Esophagus squamous epithelium (tissue), 4 donors: Measurements from ENCODE around the gene TOP2B.

Experiments
- POLR2A ChIP-seq, 4 donors: fragments of 450-650 bp; IDR thresholded peaks; one replicate each; pipeline ENCODE4 v1.6.1; 2017; ENCODE audit warnings: antibody characterized with exemption in 4 of 4, mild to moderate bottlenecking in 4 of 4, moderate library complexity in 3 of 4
- TF ChIP-seq, protein P1 (sequence below), 6 experiments: fragments of 450-650 bp in 4 of 6; fragments of 200-600 bp in 2 of 6; sonication (generic) in 2 of 6; IDR thresholded peaks; one replicate each; pipeline ENCODE4 v1.5.1; 2016 to 2019; ENCODE audit warnings: antibody characterized with exemption in 6 of 6, mild to moderate bottlenecking in 4 of 6, moderate library complexity in 4 of 6

DNA sequence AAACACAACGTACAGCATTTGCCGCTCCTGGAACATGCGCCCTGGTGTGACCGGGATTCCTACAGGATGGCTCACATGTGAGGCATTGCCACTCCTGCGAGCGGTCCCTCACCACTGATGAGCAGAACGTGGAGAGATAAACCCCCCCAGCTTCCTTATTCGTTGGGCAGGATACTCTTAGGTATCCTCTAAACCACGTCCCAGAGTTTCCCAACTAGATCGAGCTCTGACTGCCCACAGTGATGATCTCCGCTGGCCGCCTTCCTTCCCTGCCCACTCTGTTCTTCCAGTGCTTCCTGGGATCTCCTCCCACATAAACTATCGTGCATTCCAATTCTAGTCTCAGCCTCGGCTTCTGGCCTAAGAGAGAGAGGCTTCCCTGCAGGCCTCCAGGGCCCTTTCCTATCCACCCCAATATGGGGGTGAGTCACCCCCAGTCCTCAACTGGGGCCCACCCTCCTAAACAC lies 91.8 kb downstream of the TOP2B start:
- TF ChIP-seq, protein P1, sequence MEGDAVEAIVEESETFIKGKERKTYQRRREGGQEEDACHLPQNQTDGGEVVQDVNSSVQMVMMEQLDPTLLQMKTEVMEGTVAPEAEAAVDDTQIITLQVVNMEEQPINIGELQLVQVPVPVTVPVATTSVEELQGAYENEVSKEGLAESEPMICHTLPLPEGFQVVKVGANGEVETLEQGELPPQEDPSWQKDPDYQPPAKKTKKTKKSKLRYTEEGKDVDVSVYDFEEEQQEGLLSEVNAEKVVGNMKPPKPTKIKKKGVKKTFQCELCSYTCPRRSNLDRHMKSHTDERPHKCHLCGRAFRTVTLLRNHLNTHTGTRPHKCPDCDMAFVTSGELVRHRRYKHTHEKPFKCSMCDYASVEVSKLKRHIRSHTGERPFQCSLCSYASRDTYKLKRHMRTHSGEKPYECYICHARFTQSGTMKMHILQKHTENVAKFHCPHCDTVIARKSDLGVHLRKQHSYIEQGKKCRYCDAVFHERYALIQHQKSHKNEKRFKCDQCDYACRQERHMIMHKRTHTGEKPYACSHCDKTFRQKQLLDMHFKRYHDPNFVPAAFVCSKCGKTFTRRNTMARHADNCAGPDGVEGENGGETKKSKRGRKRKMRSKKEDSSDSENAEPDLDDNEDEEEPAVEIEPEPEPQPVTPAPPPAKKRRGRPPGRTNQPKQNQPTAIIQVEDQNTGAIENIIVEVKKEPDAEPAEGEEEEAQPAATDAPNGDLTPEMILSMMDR (IDR thresholded peaks at IDR 0.05) = no peak
- TF ChIP-seq POLR2A (IDR thresholded peaks at IDR 0.05) = no peak
